Neural crest cell (in vitro differentiated cells): Measurements from ENCODE around the gene SLMAP. TPM values are rescaled to one million over a fixed set of nuclear protein-coding genes. Genes with fewer than 3 reads are reported as not detected.

ENCODE experiments used
- DNase-seq: peaks from one replicate; pipeline ENCODE4 v3.0.0; 2021; ENCODE audit warnings: low read depth, mixed read lengths, low spot score
- H3K27ac Mint-ChIP-seq: one replicate; pipeline ENCODE4 v1.8.0; 2021; ENCODE audit warnings: mild to moderate bottlenecking, mixed read lengths; ENCODE audit not compliant: unreplicated experiment
- H3K27me3 Mint-ChIP-seq: 2 replicates; pipeline ENCODE4 v1.8.0; 2021; ENCODE audit warnings: low read depth, mild to moderate bottlenecking, mixed read lengths
- H3K36me3 Mint-ChIP-seq: 2 replicates; pipeline ENCODE4 v1.8.0; 2021; ENCODE audit warnings: low read depth, mild to moderate bottlenecking, mixed read lengths
- H3K4me1 Mint-ChIP-seq: 2 replicates; pipeline ENCODE4 v1.8.0; 2021; ENCODE audit warnings: mixed read lengths
- H3K4me3 Mint-ChIP-seq: one replicate; pipeline ENCODE4 v1.8.0; 2021; ENCODE audit warnings: mild to moderate bottlenecking, mixed read lengths
- H3K9me3 Mint-ChIP-seq: 2 replicates; pipeline ENCODE4 v1.8.0; 2021; ENCODE audit warnings: mixed read lengths
- total RNA-seq: library from RNA; stranded (reverse); gene quantifications from 2 replicates; pipeline ENCODE4 v1.2.1, GENCODE V29; 2021
- TF ChIP-seq, protein P1 (sequence below): fragments of 200-600 bp; sonication (generic); conservative IDR thresholded peaks from 2 replicates; pipeline ENCODE4 v1.5.0; 2021; ENCODE audit warnings: antibody characterized with exemption, mild to moderate bottlenecking

The SLMAP gene
- total RNA-seq, 1 donor from 2014 or later = 45.7 TPM

DNA sequence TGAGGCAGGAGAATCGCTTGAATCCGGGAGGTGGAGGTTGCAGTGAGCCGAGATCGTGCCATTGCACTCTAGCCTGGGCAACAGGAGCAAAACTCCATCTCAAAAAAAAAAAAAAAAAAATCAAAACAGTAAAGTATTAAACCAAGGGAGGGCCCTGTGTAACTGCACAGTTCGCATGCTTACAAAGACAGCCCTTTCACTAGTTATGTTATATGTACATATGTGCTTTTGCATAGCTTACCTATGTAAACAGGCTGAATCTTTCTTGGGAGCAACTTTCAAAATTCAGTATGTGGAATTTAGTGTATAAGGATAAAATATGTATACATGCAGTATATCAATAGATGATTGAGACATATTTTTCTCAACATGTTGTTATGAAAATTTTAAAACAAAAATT, 16.1 kb upstream of the SLMAP start:
- H3K9me3 Mint-ChIP-seq = no peaks in the 10 kb centered on the region
- TF ChIP-seq, protein P1, sequence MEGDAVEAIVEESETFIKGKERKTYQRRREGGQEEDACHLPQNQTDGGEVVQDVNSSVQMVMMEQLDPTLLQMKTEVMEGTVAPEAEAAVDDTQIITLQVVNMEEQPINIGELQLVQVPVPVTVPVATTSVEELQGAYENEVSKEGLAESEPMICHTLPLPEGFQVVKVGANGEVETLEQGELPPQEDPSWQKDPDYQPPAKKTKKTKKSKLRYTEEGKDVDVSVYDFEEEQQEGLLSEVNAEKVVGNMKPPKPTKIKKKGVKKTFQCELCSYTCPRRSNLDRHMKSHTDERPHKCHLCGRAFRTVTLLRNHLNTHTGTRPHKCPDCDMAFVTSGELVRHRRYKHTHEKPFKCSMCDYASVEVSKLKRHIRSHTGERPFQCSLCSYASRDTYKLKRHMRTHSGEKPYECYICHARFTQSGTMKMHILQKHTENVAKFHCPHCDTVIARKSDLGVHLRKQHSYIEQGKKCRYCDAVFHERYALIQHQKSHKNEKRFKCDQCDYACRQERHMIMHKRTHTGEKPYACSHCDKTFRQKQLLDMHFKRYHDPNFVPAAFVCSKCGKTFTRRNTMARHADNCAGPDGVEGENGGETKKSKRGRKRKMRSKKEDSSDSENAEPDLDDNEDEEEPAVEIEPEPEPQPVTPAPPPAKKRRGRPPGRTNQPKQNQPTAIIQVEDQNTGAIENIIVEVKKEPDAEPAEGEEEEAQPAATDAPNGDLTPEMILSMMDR = no peak
- no peak for DNase-seq
- H3K4me1 Mint-ChIP-seq = peaks cover 4% of the 10 kb centered on the region
- no peak overlapping the region for H3K27ac Mint-ChIP-seq
- H3K4me3 Mint-ChIP-seq = no peak overlapping the region
- no peaks in the 10 kb centered on the region for H3K36me3 Mint-ChIP-seq
- no peaks in the 10 kb centered on the region for H3K27me3 Mint-ChIP-seq

DNA sequence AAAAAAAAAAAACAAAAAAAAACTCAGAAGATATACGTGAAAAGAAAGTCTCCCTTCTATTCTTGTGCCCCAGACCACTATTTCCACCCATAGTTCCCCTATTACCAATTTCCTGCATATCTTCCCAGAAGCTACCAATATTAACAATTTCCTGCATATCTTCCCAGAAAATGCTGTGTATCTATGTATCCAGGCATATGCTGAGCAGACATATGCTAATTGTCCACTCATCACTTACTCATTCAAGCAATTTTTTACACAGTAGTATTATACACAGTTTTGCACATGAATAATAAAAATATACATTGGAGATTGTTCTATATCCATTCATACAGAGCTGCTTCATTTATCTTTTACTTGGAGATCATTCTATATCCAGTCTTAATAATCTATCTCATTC, 12.6 kb upstream of the SLMAP start:
- no peak overlapping the region for H3K27ac Mint-ChIP-seq
- H3K4me1 Mint-ChIP-seq = no peaks in the 10 kb centered on the region
- no peaks in the 10 kb centered on the region for H3K9me3 Mint-ChIP-seq
- no peak overlapping the region for H3K4me3 Mint-ChIP-seq
- H3K36me3 Mint-ChIP-seq = no peaks in the 10 kb centered on the region
- no peak for DNase-seq
- TF ChIP-seq, protein P1 = no peak
- H3K27me3 Mint-ChIP-seq = no peaks in the 10 kb centered on the region

DNA sequence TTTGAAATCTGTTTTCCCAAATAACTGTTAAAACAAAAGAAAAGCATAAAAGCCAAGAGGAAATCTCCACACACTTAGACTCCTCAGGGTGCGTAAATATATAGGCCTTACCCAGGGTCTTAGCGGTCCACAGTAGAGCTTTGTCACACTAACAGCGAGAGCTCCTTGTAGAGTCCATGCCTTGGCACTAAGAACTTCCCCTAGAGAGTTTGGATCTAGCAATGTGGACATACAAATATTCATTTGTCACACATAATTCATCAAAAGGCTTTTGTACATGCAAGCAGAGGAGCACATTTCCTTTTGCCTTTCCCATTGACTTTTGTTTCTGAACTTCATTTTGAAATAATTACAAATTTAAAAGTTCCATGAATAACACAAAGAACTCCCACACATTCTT, 11.0 kb upstream of the SLMAP start:
- no peaks in the 10 kb centered on the region for H3K36me3 Mint-ChIP-seq
- no peak for DNase-seq
- H3K4me3 Mint-ChIP-seq = no peak overlapping the region
- H3K27ac Mint-ChIP-seq = no peak overlapping the region
- no peaks in the 10 kb centered on the region for H3K9me3 Mint-ChIP-seq
- no peaks in the 10 kb centered on the region for H3K4me1 Mint-ChIP-seq
- H3K27me3 Mint-ChIP-seq = no peaks in the 10 kb centered on the region
- TF ChIP-seq, protein P1 = no peak

DNA sequence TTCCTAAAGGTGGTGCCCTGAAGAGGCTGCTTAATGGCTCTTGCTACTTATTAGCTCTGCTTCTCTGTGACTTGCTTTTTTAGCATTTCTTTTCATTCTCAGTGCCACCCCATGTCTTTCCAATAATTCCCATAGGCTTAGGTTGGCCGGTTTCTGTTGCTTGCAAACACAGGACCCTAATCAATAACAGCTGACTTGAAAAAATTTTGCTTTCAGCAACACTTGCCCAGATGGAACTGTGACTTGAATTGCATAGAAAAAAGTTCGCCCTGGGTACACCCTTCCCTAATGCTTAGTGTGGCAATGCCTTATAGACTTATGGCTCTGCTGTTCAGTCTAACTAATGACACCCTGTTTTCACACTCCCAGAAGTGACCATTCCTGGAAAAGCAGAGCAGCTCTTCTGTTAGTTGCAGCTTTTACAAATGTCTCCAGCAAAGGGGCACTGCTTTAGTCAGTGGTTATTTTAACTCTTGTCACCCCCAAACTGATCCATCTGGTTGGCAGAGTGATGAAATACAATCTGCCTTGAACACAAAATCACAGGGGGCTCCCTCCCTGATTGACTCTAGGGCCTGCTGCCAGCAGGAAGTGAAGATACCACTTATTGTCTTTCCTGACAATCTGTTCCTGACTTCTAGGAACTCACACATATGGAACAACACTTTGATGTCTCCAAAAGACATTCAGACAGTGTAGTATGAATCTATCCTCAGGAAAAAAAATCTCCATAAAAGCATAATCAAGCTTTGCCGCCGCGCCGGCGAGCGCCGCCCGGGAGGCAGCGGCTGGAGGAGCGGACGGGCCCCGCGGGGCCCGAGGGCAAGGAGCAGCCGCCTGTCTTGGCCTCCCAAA, 9.7 kb upstream of the SLMAP start:
- H3K4me3 Mint-ChIP-seq = no peak overlapping the region
- TF ChIP-seq, protein P1 = no peak
- H3K36me3 Mint-ChIP-seq = no peaks in the 10 kb centered on the region
- no peak overlapping the region for H3K27ac Mint-ChIP-seq
- no peaks in the 10 kb centered on the region for H3K4me1 Mint-ChIP-seq
- no peaks in the 10 kb centered on the region for H3K9me3 Mint-ChIP-seq
- no peak for DNase-seq
- H3K27me3 Mint-ChIP-seq = no peaks in the 10 kb centered on the region

DNA sequence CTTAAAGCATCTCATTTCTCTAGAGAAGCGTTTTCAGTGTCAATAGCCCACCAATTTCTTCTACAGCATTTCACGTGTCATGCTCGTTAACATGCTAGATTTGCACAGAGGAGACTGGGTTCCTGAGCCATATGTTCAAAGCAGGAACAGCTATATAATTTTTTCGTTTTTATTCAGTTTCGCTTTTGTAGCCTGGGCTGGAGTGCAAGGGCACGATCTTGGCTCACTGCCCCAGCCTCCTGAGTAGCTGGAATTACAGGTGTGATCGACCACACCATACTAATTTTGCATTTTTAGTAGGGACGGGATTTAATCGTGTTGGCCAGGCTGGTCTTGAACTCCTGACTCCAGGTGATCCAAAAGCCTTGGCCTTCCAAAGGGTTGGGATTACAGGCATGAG, 6.6 kb upstream of the SLMAP start:
- H3K4me3 Mint-ChIP-seq = no peak overlapping the region
- H3K36me3 Mint-ChIP-seq = no peaks in the 10 kb centered on the region
- TF ChIP-seq, protein P1 = no peak
- peaks cover 7% of the 10 kb centered on the region for H3K27me3 Mint-ChIP-seq
- H3K9me3 Mint-ChIP-seq = no peaks in the 10 kb centered on the region
- no peaks in the 10 kb centered on the region for H3K4me1 Mint-ChIP-seq
- no peak for DNase-seq
- no peak overlapping the region for H3K27ac Mint-ChIP-seq
